Neural cell (in vitro differentiated cells): ENCODE measurements around the gene ANKRD29. TPM values are rescaled to one million over a fixed set of nuclear protein-coding genes. Genes with fewer than 3 reads are reported as not detected.

Experiments used
- H2AFZ ChIP-seq: fragments of 200-600, 300-800 bp; sonication (generic), shearing (Covaris generic); 2 replicates; pipeline ENCODE4 v1.6.0; 2014; ENCODE audit warnings: low read depth, mild to moderate bottlenecking, antibody characterized with exemption, low read length, moderate library complexity
- H3F3A ChIP-seq: fragments of 200-600 bp; shearing (Covaris generic); 2 replicates; pipeline ENCODE4 v1.6.1; 2016; ENCODE audit warnings: mild to moderate bottlenecking, moderate library complexity, mixed read lengths, antibody characterized with exemption, low read length; ENCODE audit not compliant: insufficient read depth, poor library complexity, severe bottlenecking
- H3K27ac ChIP-seq: fragments of 200-600, 300-800 bp; sonication (generic), shearing (Covaris generic); 2 replicates; pipeline ENCODE4 v1.5.1; 2014; ENCODE audit warnings: mild to moderate bottlenecking, low read length, moderate library complexity
- H3K27me3 ChIP-seq: fragments of 300-800, 200-600 bp; sonication (generic), shearing (Covaris generic); 2 replicates; pipeline ENCODE4 v1.6.0; 2014; ENCODE audit warnings: mild to moderate bottlenecking, low read depth, low read length, moderate library complexity; ENCODE audit not compliant: insufficient read depth
- H3K36me3 ChIP-seq: fragments of 300-800, 200-600 bp; sonication (generic), shearing (Covaris generic); 2 replicates; pipeline ENCODE4 v1.5.1; 2014; ENCODE audit warnings: mild to moderate bottlenecking, antibody characterized with exemption, low read length, moderate library complexity; ENCODE audit not compliant: insufficient read depth
- H3K4me2 ChIP-seq: fragments of 300-800, 200-600 bp; sonication (generic), shearing (Covaris generic); 2 replicates; pipeline ENCODE4 v1.6.0; 2014; ENCODE audit warnings: mild to moderate bottlenecking, low read length
- H3K4me3 ChIP-seq: fragments of 300-800, 200-600 bp; sonication (generic), shearing (Covaris generic); 2 replicates; pipeline ENCODE4 v1.5.1; 2014; ENCODE audit warnings: mild to moderate bottlenecking, low read length, moderate library complexity
- H3K79me2 ChIP-seq: fragments of 200-600 bp; shearing (Covaris generic); replicated peaks from 2 replicates; pipeline ENCODE4 v1.6.0; 2014; ENCODE audit warnings: mild to moderate bottlenecking, low read length, moderate library complexity; ENCODE audit not compliant: insufficient read depth
- H3K9ac ChIP-seq: fragments of 300-800, 200-600 bp; sonication (generic), shearing (Covaris generic); 2 replicates; pipeline ENCODE4 v1.6.1; 2016; ENCODE audit warnings: mild to moderate bottlenecking, low read length, mixed read lengths
- H3K9me2 ChIP-seq: fragments of 200-600 bp; shearing (Covaris generic); 2 replicates; pipeline ENCODE4 v1.6.1; 2016; ENCODE audit warnings: mild to moderate bottlenecking, low read length, mixed read lengths; ENCODE audit not compliant: insufficient read depth
- H3K9me3 ChIP-seq: fragments of 200-600, 300-800 bp; sonication (generic), shearing (Covaris generic); 2 replicates; pipeline ENCODE4 v1.6.1; 2016; ENCODE audit warnings: mild to moderate bottlenecking, mixed run types, low read length, moderate library complexity, mixed read lengths
- H4K20me1 ChIP-seq: fragments of 200-600 bp; shearing (Covaris generic); 2 replicates; pipeline ENCODE4 v1.6.1; 2016; ENCODE audit warnings: mild to moderate bottlenecking, mixed run types; ENCODE audit not compliant: insufficient read depth
- CTCF ChIP-seq: fragments of 450-650 bp; IDR thresholded peaks from 2 replicates; pipeline ENCODE4 v1.5.1; 2014; ENCODE audit warnings: antibody characterized with exemption, mild to moderate bottlenecking, moderate library complexity; ENCODE audit not compliant: poor library complexity, severe bottlenecking
- EP300 ChIP-seq: fragments of 450-650 bp; conservative IDR thresholded peaks from 2 replicates; pipeline ENCODE4 v1.6.1; 2014; ENCODE audit warnings: antibody characterized with exemption, mild to moderate bottlenecking, moderate library complexity; ENCODE audit not compliant: poor library complexity, severe bottlenecking
- EZH2 ChIP-seq: fragments of 200-600, 300-800 bp; shearing (Covaris generic), sonication (generic); IDR thresholded peaks from 2 replicates; pipeline ENCODE4 v1.6.1; 2014; ENCODE audit warnings: antibody characterized with exemption, low read length, borderline replicate concordance, mild to moderate bottlenecking; ENCODE audit not compliant: insufficient read depth, poor library complexity, severe bottlenecking
- MXI1 ChIP-seq: fragments of 450-650 bp; conservative IDR thresholded peaks from 2 replicates; pipeline ENCODE4 v1.6.1; 2014; ENCODE audit warnings: antibody characterized with exemption, mild to moderate bottlenecking; ENCODE audit not compliant: poor library complexity, severe bottlenecking
- POLR2AphosphoS5 ChIP-seq: IDR thresholded peaks from 2 replicates; pipeline ENCODE4 v1.6.1; 2012
- RAD21 ChIP-seq: fragments of 450-650 bp; conservative IDR thresholded peaks from 2 replicates; pipeline ENCODE4 v1.6.1; 2014; ENCODE audit warnings: antibody characterized with exemption, mild to moderate bottlenecking, moderate library complexity
- REST ChIP-seq: IDR thresholded peaks from 2 replicates; pipeline ENCODE4 v1.6.1; 2012; ENCODE audit warnings: borderline replicate concordance
- SMC3 ChIP-seq: fragments of 450-650 bp; conservative IDR thresholded peaks from 2 replicates; pipeline ENCODE4 v1.6.1; 2014; ENCODE audit warnings: antibody characterized with exemption, mild to moderate bottlenecking, moderate library complexity; ENCODE audit not compliant: poor library complexity
- TAF1 ChIP-seq: IDR thresholded peaks from 2 replicates; pipeline ENCODE4 v1.6.1; 2012; ENCODE audit warnings: low read depth
- polyA plus RNA-seq: library from polyadenylated mRNA; depleted of rRNA; stranded (reverse); fragments of >200 nt; gene quantifications from 2 replicates; pipeline ENCODE4 v1.2.3, GENCODE V29; 2014

ANKRD29 gene
- polyA plus RNA-seq, 1 donor from 2014 or later = 4.9 TPM

GRCh38 chr18:23635283-23636070 is 27.2 kb downstream of the ANKRD29 start:
- Histone ChIP-seq H3K27me3 (no peaks in the 10 kb centered on the region), H3K27ac (no peak overlapping the region), H3K36me3 (no peaks in the 10 kb centered on the region), H3K4me2 (no peak overlapping the region), H3F3A (no peaks in the 10 kb centered on the region), H3K9me2 (no peaks in the 10 kb centered on the region), H3K79me2 (no peaks in the 10 kb centered on the region), H2AFZ (no peak overlapping the region), H3K9me3 (no peaks in the 10 kb centered on the region), H3K9ac (no peak overlapping the region), H4K20me1 (no peaks in the 10 kb centered on the region), H3K4me3 (no peak overlapping the region)
- TF ChIP-seq RAD21 (no peak), CTCF (no peak)

GRCh38 chr18:23634692-23635091 is 28.0 kb downstream of the ANKRD29 start:
- no peak overlapping the region for H2AFZ ChIP-seq
- H3K27ac ChIP-seq = no peak overlapping the region
- no peaks in the 10 kb centered on the region for H4K20me1 ChIP-seq
- TF ChIP-seq SMC3 (no peak), EZH2 (no peak), TAF1 (no peak)
- H3K79me2 ChIP-seq = no peaks in the 10 kb centered on the region
- no peaks in the 10 kb centered on the region for H3K27me3 ChIP-seq
- H3F3A ChIP-seq = no peaks in the 10 kb centered on the region
- no peaks in the 10 kb centered on the region for H3K9me3 ChIP-seq
- no peaks in the 10 kb centered on the region for H3K36me3 ChIP-seq
- H3K9me2 ChIP-seq = no peaks in the 10 kb centered on the region
- H3K4me2 ChIP-seq = no peak overlapping the region
- no peak overlapping the region for H3K9ac ChIP-seq
- H3K4me3 ChIP-seq = no peak overlapping the region

- Histone ChIP-seq H3K9me2 (no peaks in the 10 kb centered on the region), H3K4me2 (no peak overlapping the region), H3K9me3 (no peaks in the 10 kb centered on the region), H3K36me3 (no peaks in the 10 kb centered on the region), H3K27me3 (no peaks in the 10 kb centered on the region), H4K20me1 (no peaks in the 10 kb centered on the region), H2AFZ (no peak overlapping the region), H3K4me3 (no peak overlapping the region), H3K27ac (no peak overlapping the region), H3F3A (no peaks in the 10 kb centered on the region), H3K9ac (no peak overlapping the region), H3K79me2 (no peaks in the 10 kb centered on the region)
- TF ChIP-seq REST (no peak), TAF1 (no peak), EP300 (no peak), RAD21 (no peak), SMC3 (no peak), POLR2AphosphoS5 (no peak), MXI1 (no peak), CTCF (no peak), EZH2 (no peak)
Measured at GRCh38 chr18:23632615-23633014, 30.1 kb downstream of the ANKRD29 start.
